Adrenal gland (tissue), 12 donors: ENCODE measurements around the gene DST. TPM values are rescaled to one million over a fixed set of nuclear protein-coding genes. Genes with fewer than 3 reads are reported as not detected.
A peak's percentile ranks its signal among the peaks of the same experiment; 100 is the strongest.

Experiments
- DNase-seq, 7 donors: peaks; one replicate each; pipeline ENCODE4 v3.0.0-alpha.2; 2019 to 2020
- H3K27ac ChIP-seq, 5 donors: fragments of 200-600 bp; sonication (generic) in 4 of 5; 1 replicate in 3 of 5; 2 replicates in 2 of 5; pipeline versions ENCODE4 v1.5.1 to v1.8.0; 2016 to 2020; ENCODE audit warnings: mild to moderate bottlenecking in 1 of 5
- H3K27me3 ChIP-seq: fragments of 200-600 bp; 2 replicates; pipeline ENCODE4 v1.8.0; 2021
- H3K36me3 ChIP-seq, 2 donors: fragments of 200-600 bp; replicated peaks in 1 of 2; 1 replicate in 1 of 2; 2 replicates in 1 of 2; pipeline versions ENCODE4 v1.5.1 to v1.8.0; 2018 to 2022
- H3K4me1 ChIP-seq, 2 donors: fragments of 200-600 bp; replicated peaks in 1 of 2; 1 replicate in 1 of 2; 2 replicates in 1 of 2; pipeline versions ENCODE4 v1.5.1 to v1.8.0; 2018 to 2021
- H3K4me3 ChIP-seq, 4 donors: fragments of 200-600 bp; sonication (generic) in 3 of 4; one replicate each; pipeline ENCODE4 v1.5.1; 2016 to 2018
- H3K9me3 ChIP-seq, 3 donors: fragments of 200-600 bp; sonication (generic) in 1 of 3; replicated peaks in 1 of 3; 1 replicate in 2 of 3; 2 replicates in 1 of 3; pipeline versions ENCODE4 v1.5.1 to v1.8.0; 2016 to 2021
- CTCF ChIP-seq, 6 experiments: fragments of 450-650 bp in 4 of 6; fragments of 200-600 bp in 2 of 6; sonication (generic) in 1 of 6; IDR thresholded peaks; 1 replicate in 5 of 6; 2 replicates in 1 of 6; pipeline versions ENCODE4 v1.5.1 to v1.8.0; 2016 to 2021; ENCODE audit warnings: antibody characterized with exemption in 6 of 6, mild to moderate bottlenecking in 2 of 6, moderate library complexity in 1 of 6
- POLR2A ChIP-seq, 2 donors: fragments of 450-650 bp; IDR thresholded peaks; one replicate each; pipeline ENCODE4 v1.6.1; 2017; ENCODE audit warnings: antibody characterized with exemption in 2 of 2, mild to moderate bottlenecking in 2 of 2, moderate library complexity in 1 of 2
- WGBS, 4 donors: extraction: QIAGEN DNeasy Blood & Tissue Kit in 2 of 4; methylation state at CpG; one replicate each; pipeline versions ENCODE4 v1.1.5 to v1.1.7; 2013 to 2017; 5-methylcytosine and 5-hydroxymethylcytosine counted together
- intact Hi-C, 2 donors: fragments of 100-400 bp; cut with DNase I; formaldehyde crosslinking; loops; one replicate each; pipeline versions ENCODE4 v1.14.1 to v1.15.0; 2022 to 2023
- polyA plus RNA-seq, 3 donors: library from polyadenylated mRNA; stranded (reverse); fragments of 200-250 nt in 2 of 3; fragments of 350-450 nt in 1 of 3; fragmentation: Illumina TruSeq in 1 of 3; extraction: RNeasy Lipid Tissue Mini Kit (QIAGEN cat#74804) in 1 of 3; gene quantifications; one replicate each; pipeline ENCODE4 v1.2.3, GENCODE V29; 2013 to 2014
- total RNA-seq, 9 donors: library from RNA; depleted of rRNA in 4 of 9; stranded (reverse); fragments of >200 nt in 4 of 9; fragments of 120-200 nt in 1 of 9; fragmentation: NEBNext Ultra II Directional in 1 of 9; extraction: Animal tissue kit (Norgen Biotek cat#: 25700) in 1 of 9; gene quantifications; one replicate each; pipeline versions ENCODE4 v1.1.0 to v1.2.4, GENCODE V29; 2013 to 2023
- donor health status: healthy with polysubstance abuse.
- donor health status: Bipolar disorder and iron deficiency.
- donor health status: DM: yes; HTN: yes; CAD: no.
- donor health status: DM: no; HTN: no; CAD: no.
- donor health status: DM: no; HTN: no; CAD: no.
- donor health status: DM: yes; HTN: yes; CAD: no.

DST gene
- total and polyA plus RNA-seq, 12 donors = 105 to 418 (median 265) TPM

- H3K36me3 ChIP-seq = peaks cover 0 to 46% of the 10 kb centered on the region in 2 donors
- no peak overlapping the region for H3K27ac ChIP-seq
- no peak for DNase-seq
These were observed 110.7 kb downstream of the DST start for GRCh38 chr6:56531839-56532595.

DNA sequence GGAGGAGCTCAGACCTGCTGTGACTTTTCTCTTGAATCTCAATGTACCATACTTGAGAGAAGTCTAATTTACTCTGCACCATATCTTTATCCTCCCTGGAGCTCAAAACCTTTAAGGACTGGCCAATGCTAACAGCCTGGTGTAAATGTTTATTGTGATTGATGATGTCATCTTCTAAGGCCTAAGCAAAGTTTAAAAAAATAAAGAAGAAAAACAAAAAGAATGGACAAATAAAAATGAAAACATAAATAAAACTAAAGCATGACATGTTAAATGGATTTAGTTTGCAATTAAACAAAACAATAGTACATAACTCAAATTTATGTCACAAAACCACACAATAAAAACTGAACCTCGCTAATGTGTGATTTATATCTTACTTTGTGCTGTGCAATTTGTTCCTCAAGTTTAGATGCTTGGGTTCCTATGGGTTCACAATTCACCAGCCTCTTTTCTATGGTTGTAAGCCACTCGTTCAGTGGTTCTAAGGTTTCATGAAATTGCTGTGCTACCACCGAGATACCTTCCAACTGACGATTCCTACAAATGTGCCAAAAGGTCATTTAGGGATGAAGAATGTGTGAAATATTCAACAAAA is 113.0 kb downstream of the DST start:
- H3K27me3 ChIP-seq = no peaks in the 10 kb centered on the region
- H3K27ac ChIP-seq = no peak overlapping the region
- 83 to 92% (median 88%) methylated on average over 4 of the region's 4 CpGs for WGBS, 4 donors
- H3K4me1 ChIP-seq = peaks cover 16 to 40% of the 10 kb centered on the region in 2 donors
- TF ChIP-seq CTCF (IDR thresholded peaks at IDR 0.05) = no peak
- no peak for TF ChIP-seq POLR2A (IDR thresholded peaks at IDR 0.05)
- DNase-seq = no peak
- no peak overlapping the region for H3K4me3 ChIP-seq
- intact Hi-C loops = no loop called here
- peaks cover 0 to 43% of the 10 kb centered on the region in 2 donors for H3K36me3 ChIP-seq
- H3K9me3 ChIP-seq = no peaks in the 10 kb centered on the region

More at GRCh38 chr6:56531839-56532595, 110.7 kb downstream of the DST start:
- intact Hi-C loops = no loop called here
- H3K27me3 ChIP-seq = no peaks in the 10 kb centered on the region
- H3K4me1 ChIP-seq = peaks cover 3 to 34% of the 10 kb centered on the region in 2 donors
- H3K4me3 ChIP-seq = no peak overlapping the region
- no peak for TF ChIP-seq CTCF (IDR thresholded peaks at IDR 0.05)
- TF ChIP-seq POLR2A (IDR thresholded peaks at IDR 0.05) = no peak
- 92 to 95% (median 94%) methylated on average over 5 of the region's 5 CpGs for WGBS, 4 donors
- no peaks in the 10 kb centered on the region for H3K9me3 ChIP-seq

- no peak for DNase-seq
- H3K4me1 ChIP-seq = peaks cover 19 to 47% of the 10 kb centered on the region in 2 donors
- no peak for TF ChIP-seq POLR2A (IDR thresholded peaks at IDR 0.05)
- no peak for TF ChIP-seq CTCF (IDR thresholded peaks at IDR 0.05)
- H3K9me3 ChIP-seq = no peaks in the 10 kb centered on the region
- peaks cover 0 to 43% of the 10 kb centered on the region in 2 donors for H3K36me3 ChIP-seq
- WGBS, 4 donors = 94 to 100% (median 97%) methylated on average over 3 of the region's 3 CpGs
- intact Hi-C loops = no loop called here
- peak overlapping the region in 1 of 5 donors; percentile 24 for H3K27ac ChIP-seq
- no peak overlapping the region for H3K4me3 ChIP-seq
- H3K27me3 ChIP-seq = no peaks in the 10 kb centered on the region
These were observed 114.3 kb downstream of the DST start for GRCh38 chr6:56528412-56528841.

GRCh38 chr6:56527934-56528333 is 114.8 kb downstream of the DST start:
- intact Hi-C loops = no loop called here

More at GRCh38 chr6:56527934-56528333, 114.8 kb downstream of the DST start:
- no peak for TF ChIP-seq CTCF (IDR thresholded peaks at IDR 0.05)
- TF ChIP-seq POLR2A (IDR thresholded peaks at IDR 0.05) = no peak
- no peaks in the 10 kb centered on the region for H3K9me3 ChIP-seq
- peaks cover 19 to 43% of the 10 kb centered on the region in 2 donors for H3K4me1 ChIP-seq
- H3K27ac ChIP-seq = peak overlapping the region in 1 of 5 donors; percentile 24
- no peaks in the 10 kb centered on the region for H3K27me3 ChIP-seq
- no peak overlapping the region for H3K4me3 ChIP-seq
- peaks cover 0 to 43% of the 10 kb centered on the region in 2 donors for H3K36me3 ChIP-seq
- no peak for DNase-seq
